Body of pancreas (tissue), 4 donors: ENCODE measurements around the gene KCNMB2. TPM values are rescaled to one million over a fixed set of nuclear protein-coding genes. Genes with fewer than 3 reads are reported as not detected.

Source experiments
- ATAC-seq: fragments of 150-250 bp; one replicate; pipeline ENCODE4 v1.9.1; 2016
- DNase-seq, 4 donors: peaks; one replicate each; pipeline ENCODE4 v3.0.0-alpha.2; 2019
- H3K27ac ChIP-seq, 4 donors: fragments of 200-600 bp; sonication (generic); 1 replicate in 3 of 4; 2 replicates in 1 of 4; pipeline versions ENCODE4 v1.5.1 to v1.6.1; 2016 to 2019; ENCODE audit warnings: mild to moderate bottlenecking in 1 of 4, mixed read lengths in 1 of 4, moderate library complexity in 1 of 4
- H3K27me3 ChIP-seq, 2 donors: fragments of 200-600 bp; sonication (generic); one replicate each; pipeline ENCODE4 v1.6.0; 2016; ENCODE audit warnings: mild to moderate bottlenecking in 1 of 2
- H3K36me3 ChIP-seq, 2 donors: fragments of 200-600 bp; sonication (generic); replicated peaks in 1 of 2; 2 replicates each; pipeline ENCODE4 v1.5.1; 2016; ENCODE audit warnings: low read depth in 2 of 2; ENCODE audit not compliant: insufficient read depth in 1 of 2
- H3K4me1 ChIP-seq: fragments of 200-600 bp; sonication (generic); one replicate; pipeline ENCODE4 v1.6.0; 2016
- H3K4me3 ChIP-seq, 2 donors: fragments of 200-600 bp; sonication (generic); 1 replicate in 1 of 2; 2 replicates in 1 of 2; pipeline ENCODE4 v1.5.1; 2016 to 2019
- H3K9me3 ChIP-seq, 3 donors: fragments of 200-600 bp; sonication (generic); 1 replicate in 2 of 3; 2 replicates in 1 of 3; pipeline ENCODE4 v1.5.1; 2016
- POLR2A ChIP-seq, 3 donors: fragments of 450-650 bp; IDR thresholded peaks; one replicate each; pipeline ENCODE4 v1.6.1; 2016; ENCODE audit warnings: antibody characterized with exemption in 3 of 3, mild to moderate bottlenecking in 2 of 3
- WGBS, 2 donors: methylation state at CpG; one replicate each; pipeline ENCODE4 v1.1.5; 2017; 5-methylcytosine and 5-hydroxymethylcytosine counted together
- intact Hi-C: fragments of 100-400 bp; cut with DNase I; formaldehyde crosslinking; loops from one replicate; pipeline ENCODE4 v1.15.1; 2023
- total RNA-seq, 2 donors: library from RNA; depleted of rRNA; stranded (reverse); fragments of >200 nt; gene quantifications; one replicate each; pipeline ENCODE4 v1.1.0, GENCODE V29; 2016
- TF ChIP-seq, protein P1 (sequence below), 7 experiments: fragments of 450-650 bp in 4 of 7; fragments of 200-600 bp in 3 of 7; sonication (generic) in 3 of 7; IDR thresholded peaks; one replicate each; pipeline ENCODE4 v1.5.1; 2016 to 2019; ENCODE audit warnings: antibody characterized with exemption in 7 of 7

Gene KCNMB2
- total RNA-seq, 2 donors from 2014 or later: 2.3 TPM; not detected in 1

DNA sequence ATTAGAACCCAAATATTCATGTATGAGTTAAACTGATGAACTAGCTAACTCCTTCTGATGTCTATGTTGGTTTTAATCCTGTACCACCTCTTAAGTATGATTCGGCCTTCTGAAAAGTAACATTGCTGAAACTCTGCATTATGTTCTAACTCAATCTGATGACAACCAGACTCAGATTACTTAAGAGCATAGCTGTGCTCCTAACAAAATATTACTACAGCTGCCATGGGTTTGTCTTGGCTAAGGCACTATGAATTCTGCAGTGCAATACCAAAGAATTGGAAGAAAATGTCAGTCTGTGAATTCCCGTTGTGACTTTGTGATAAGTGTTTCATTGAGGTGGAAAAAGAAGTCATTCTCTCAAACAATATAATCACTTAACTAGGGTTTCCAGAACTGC, 311.0 kb downstream of the KCNMB2 start:
- Histone ChIP-seq H3K4me1 (no peaks in the 10 kb centered on the region), H3K4me3 (no peak overlapping the region), H3K9me3 (no peaks in the 10 kb centered on the region), H3K36me3 (no peaks in the 10 kb centered on the region), H3K27ac (no peak overlapping the region), H3K27me3 (no peaks in the 10 kb centered on the region)
- intact Hi-C loops: no loop called here
- WGBS, 2 donors: 44 to 67% methylated on average over 2 of the region's 2 CpGs
- ATAC-seq (no peak), DNase-seq (no peak)
- TF ChIP-seq, protein P1, sequence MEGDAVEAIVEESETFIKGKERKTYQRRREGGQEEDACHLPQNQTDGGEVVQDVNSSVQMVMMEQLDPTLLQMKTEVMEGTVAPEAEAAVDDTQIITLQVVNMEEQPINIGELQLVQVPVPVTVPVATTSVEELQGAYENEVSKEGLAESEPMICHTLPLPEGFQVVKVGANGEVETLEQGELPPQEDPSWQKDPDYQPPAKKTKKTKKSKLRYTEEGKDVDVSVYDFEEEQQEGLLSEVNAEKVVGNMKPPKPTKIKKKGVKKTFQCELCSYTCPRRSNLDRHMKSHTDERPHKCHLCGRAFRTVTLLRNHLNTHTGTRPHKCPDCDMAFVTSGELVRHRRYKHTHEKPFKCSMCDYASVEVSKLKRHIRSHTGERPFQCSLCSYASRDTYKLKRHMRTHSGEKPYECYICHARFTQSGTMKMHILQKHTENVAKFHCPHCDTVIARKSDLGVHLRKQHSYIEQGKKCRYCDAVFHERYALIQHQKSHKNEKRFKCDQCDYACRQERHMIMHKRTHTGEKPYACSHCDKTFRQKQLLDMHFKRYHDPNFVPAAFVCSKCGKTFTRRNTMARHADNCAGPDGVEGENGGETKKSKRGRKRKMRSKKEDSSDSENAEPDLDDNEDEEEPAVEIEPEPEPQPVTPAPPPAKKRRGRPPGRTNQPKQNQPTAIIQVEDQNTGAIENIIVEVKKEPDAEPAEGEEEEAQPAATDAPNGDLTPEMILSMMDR (IDR thresholded peaks at IDR 0.05): no peak
- TF ChIP-seq POLR2A (IDR thresholded peaks at IDR 0.05): no peak

DNA sequence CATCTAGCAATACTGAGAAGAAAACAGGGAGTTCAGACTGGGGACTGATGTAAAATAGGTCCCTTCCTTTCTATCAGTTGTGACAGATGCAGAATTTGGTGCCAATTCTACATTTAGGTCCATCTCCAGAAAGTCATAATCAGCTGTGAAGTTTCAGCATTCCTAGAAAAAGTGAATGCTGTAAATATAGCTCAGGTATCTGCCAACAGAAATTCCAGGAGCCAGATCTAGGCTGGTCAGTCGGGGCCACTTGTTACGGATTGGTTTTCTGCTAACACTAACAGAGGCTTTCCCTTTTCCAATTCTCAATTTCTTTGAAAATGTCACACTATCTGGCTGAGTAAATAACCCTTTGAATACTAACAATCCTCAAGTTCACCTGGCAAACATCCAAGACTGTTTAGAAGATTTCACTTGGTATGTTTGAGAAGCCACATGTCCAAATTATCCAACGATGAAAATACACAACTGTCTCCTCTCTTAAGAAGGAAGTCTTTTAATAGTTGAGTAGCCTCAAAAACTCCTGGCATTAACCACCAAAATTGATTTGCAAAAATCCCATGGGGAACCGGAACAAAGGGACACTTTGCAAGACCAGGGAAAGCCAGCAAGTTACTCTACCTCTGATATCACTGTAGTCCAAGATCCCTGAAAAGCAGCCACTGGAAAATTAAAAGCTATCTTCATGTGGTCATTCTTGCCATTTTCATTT, 313.1 kb downstream of the KCNMB2 start:
- H3K36me3 ChIP-seq: no peaks in the 10 kb centered on the region
- TF ChIP-seq POLR2A (IDR thresholded peaks at IDR 0.05): no peak
- TF ChIP-seq, protein P1 (IDR thresholded peaks at IDR 0.05): no peak
- WGBS, 2 donors: 15 to 25% methylated on average over 4 of the region's 4 CpGs
- DNase-seq (no peak), ATAC-seq (no peak)
- no peak overlapping the region for H3K27ac ChIP-seq
- H3K27me3 ChIP-seq: no peaks in the 10 kb centered on the region
- H3K4me1 ChIP-seq: no peaks in the 10 kb centered on the region
- H3K9me3 ChIP-seq: no peaks in the 10 kb centered on the region
- H3K4me3 ChIP-seq: no peak overlapping the region
- intact Hi-C loops: no loop called here

DNA sequence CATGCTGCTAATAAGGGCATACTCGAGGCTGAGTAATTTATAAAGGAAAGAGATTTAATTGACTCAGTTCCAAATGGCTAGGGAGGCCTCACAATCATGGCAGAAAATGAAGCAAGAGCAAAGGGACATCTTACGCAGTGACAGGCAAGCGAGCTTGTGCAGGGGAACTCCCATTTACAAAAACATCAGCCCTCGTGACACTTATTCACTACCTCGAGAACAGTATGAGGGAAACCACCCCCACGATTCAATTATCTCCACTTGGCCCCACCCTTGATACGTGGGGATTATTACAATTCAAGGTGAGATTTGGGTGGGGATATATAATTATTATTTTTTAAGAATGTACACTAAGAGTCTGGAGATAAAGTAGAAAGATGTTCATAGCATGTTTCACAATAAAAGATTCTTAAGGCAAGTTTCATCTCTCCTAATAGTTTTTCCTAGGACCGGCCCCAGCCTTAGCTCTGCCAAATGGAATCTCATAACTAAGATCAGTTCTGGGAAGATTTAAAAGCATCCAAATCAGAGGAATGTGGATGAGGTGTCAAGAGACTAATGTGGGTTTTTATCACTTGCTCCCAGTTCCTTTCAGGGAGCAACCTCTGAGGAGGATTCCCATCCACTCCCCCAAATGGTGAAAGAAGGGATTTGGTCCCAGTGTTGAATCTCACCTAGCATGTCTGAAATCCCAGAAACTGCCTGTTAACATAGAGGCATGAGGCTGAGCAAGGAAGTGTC, 314.4 kb downstream of the KCNMB2 start:
- no peak for ATAC-seq
- intact Hi-C loops: no loop called here
- no peak for DNase-seq
- TF ChIP-seq POLR2A (IDR thresholded peaks at IDR 0.05): no peak
- TF ChIP-seq, protein P1 (IDR thresholded peaks at IDR 0.05): no peak
- Histone ChIP-seq H3K4me1 (no peaks in the 10 kb centered on the region), H3K4me3 (no peak overlapping the region), H3K27me3 (no peaks in the 10 kb centered on the region), H3K36me3 (no peaks in the 10 kb centered on the region), H3K9me3 (no peaks in the 10 kb centered on the region), H3K27ac (no peak overlapping the region)
- 55 to 70% methylated on average over 8 of the region's 8 CpGs for WGBS, 2 donors

DNA sequence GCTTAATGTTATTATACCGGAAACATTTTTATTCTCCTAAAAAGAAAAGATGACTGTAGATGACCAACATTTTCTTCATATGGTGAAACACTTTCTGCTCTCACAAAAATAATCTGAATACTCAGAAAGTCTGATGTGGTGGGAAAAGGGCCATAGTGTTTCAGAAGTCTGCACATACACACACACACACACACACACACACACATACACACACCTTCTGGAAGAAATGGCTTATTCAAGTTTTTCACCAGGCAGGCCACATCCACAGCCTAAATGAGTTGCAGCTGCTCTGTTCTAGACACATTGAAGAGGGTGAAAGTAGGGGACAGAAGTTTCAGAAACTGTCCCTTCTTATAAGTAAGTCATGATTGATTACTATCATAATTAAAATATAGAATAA, 315.3 kb downstream of the KCNMB2 start:
- intact Hi-C loops: no loop called here
- Histone ChIP-seq H3K4me1 (no peaks in the 10 kb centered on the region), H3K9me3 (no peaks in the 10 kb centered on the region), H3K36me3 (no peaks in the 10 kb centered on the region), H3K27me3 (no peaks in the 10 kb centered on the region), H3K4me3 (no peak overlapping the region), H3K27ac (no peak overlapping the region)
- ATAC-seq: no peak
- no peak for DNase-seq
- 90% methylated on average over 1 of the region's 1 CpG for WGBS, 2 donors
- TF ChIP-seq, protein P1 (IDR thresholded peaks at IDR 0.05): no peak
- no peak for TF ChIP-seq POLR2A (IDR thresholded peaks at IDR 0.05)
